Measurements from ENCODE around the gene RAD51B.

The RAD51B gene

DNA sequence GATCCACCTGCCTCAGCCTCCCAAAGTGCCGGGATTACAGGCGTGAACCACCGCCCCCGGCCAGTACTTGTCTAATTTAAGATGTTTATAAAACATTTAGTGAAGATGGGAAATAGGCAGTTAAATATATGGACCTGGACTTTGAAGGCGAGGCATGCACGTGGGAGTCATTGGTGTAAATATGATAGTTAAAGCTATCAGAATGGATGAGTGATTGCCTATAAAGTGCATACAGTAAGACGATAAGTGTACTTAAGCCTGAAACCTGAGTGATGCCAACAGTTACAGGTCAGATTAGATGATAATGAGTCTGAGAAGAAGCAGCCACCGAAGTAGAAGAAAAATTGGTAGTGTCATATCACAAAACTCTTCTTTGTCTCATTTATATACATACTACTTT is 11.5 kb downstream of the RAD51B start:
- Histone ChIP-seq H3K4me1 (ENCODE audit: control insufficient read depth in 5 of 5, insufficient read depth in 5 of 5, low read length in 5 of 5) (no peaks in the 10 kb centered on the region), H3K27me3 (ENCODE audit: control insufficient read depth in 5 of 5, insufficient read depth in 4 of 5, low read length in 5 of 5) (no peaks in the 10 kb centered on the region), H3K27ac (ENCODE audit: low read depth, low read length) (no peak overlapping the region), H3K36me3 (ENCODE audit: control insufficient read depth in 5 of 5, insufficient read depth in 5 of 5, low read length in 5 of 5) (peaks cover 2 to 7% (median 3%) of the 10 kb centered on the region in 5 donors), H3K4me3 (ENCODE audit: low read depth in 1 of 5, low read length in 5 of 5) (no peak overlapping the region), H3K9me3 (ENCODE audit: control insufficient read depth in 5 of 5, low read length in 5 of 5) (no peaks in the 10 kb centered on the region), H3K9ac (ENCODE audit: low read length in 5 of 5) (no peak overlapping the region)

DNA sequence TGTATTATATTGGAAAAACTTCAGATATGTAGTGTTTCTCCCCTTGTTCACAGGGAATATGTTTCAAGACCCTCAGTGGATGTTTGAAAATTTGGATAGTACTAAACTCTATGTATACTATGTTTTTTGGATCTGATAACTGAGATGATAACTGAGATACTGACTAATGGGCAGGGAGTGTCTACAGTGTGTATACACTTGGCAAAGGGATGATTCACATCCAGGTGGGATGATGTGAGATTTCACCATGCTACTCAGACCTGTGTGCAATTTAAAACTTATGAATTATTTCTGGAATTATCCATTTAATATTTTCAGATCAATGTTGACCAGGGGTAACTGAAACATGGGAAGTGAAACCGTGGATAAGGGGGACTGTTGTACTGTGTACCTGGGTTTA is 13.8 kb downstream of the RAD51B start:
- no peak overlapping the region for H3K9ac ChIP-seq (ENCODE audit: low read length in 5 of 5)
- no peaks in the 10 kb centered on the region for H3K4me1 ChIP-seq (ENCODE audit: control insufficient read depth in 5 of 5, insufficient read depth in 5 of 5, low read length in 5 of 5)
- H3K36me3 ChIP-seq (ENCODE audit: control insufficient read depth in 5 of 5, insufficient read depth in 5 of 5, low read length in 5 of 5), result peaks cover 0 to 4% (median 0%) of the 10 kb centered on the region in 5 donors
- H3K9me3 ChIP-seq (ENCODE audit: control insufficient read depth in 5 of 5, low read length in 5 of 5), result no peaks in the 10 kb centered on the region
- no peak overlapping the region for H3K27ac ChIP-seq (ENCODE audit: low read depth, low read length)
- no peak overlapping the region for H3K4me3 ChIP-seq (ENCODE audit: low read depth in 1 of 5, low read length in 5 of 5)
- H3K27me3 ChIP-seq (ENCODE audit: control insufficient read depth in 5 of 5, insufficient read depth in 4 of 5, low read length in 5 of 5), result no peaks in the 10 kb centered on the region

DNA sequence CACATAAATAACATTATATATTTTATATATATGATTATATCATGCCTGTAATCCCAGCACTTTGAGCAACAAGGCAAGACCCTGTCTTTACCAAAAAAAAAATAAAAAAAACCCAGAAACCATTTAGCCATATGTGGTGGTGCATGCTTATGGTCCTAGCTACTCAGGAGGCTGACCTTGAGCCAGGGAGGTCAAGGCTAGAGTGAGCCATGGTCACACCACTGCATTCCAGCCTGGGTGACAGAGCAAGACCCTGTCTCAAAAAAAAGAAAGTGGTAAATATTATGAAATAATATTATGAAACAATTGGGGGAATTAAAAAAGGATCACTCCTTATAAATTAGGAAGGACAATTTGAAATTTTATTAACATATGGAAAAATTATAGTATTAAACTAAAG is 16.0 kb downstream of the RAD51B start:
- Histone ChIP-seq H3K4me1 (ENCODE audit: control insufficient read depth in 5 of 5, insufficient read depth in 5 of 5, low read length in 5 of 5) (no peaks in the 10 kb centered on the region), H3K27ac (ENCODE audit: low read depth, low read length) (no peak overlapping the region), H3K9ac (ENCODE audit: low read length in 5 of 5) (no peak overlapping the region), H3K27me3 (ENCODE audit: control insufficient read depth in 5 of 5, insufficient read depth in 4 of 5, low read length in 5 of 5) (no peaks in the 10 kb centered on the region), H3K4me3 (ENCODE audit: low read depth in 1 of 5, low read length in 5 of 5) (no peak overlapping the region), H3K9me3 (ENCODE audit: control insufficient read depth in 5 of 5, low read length in 5 of 5) (no peaks in the 10 kb centered on the region), H3K36me3 (ENCODE audit: control insufficient read depth in 5 of 5, insufficient read depth in 5 of 5, low read length in 5 of 5) (peaks cover 0 to 4% (median 0%) of the 10 kb centered on the region in 5 donors)

DNA sequence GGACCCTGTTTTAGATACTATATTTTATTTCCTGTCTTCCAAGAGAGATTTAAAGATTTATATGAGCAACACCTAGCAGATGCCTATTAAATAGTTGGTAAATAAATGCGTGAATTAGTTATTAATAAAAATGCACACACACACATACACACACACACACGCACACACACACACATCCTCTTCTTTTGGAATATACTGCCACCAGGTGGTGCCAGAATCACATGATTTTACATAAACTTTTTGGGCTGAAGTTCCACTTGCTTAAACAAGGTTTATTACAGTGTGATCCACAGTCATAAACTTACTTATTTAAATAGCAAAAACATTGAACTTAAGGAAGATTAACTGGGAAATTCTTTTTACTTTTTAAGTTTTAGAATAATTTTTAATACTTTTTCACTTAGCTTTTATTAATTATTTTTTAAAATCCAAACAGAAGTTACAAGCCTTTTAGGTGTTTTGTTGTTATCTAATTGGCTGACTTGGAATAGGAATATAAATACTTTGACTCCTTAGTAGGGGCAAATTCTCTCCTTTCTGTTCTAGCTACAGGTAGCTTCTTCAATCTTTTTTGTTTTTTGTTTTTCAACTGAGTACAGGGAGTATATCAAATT is 17.5 kb downstream of the RAD51B start:
- Histone ChIP-seq H3K36me3 (ENCODE audit: control insufficient read depth in 5 of 5, insufficient read depth in 5 of 5, low read length in 5 of 5) (peaks cover 0 to 4% (median 0%) of the 10 kb centered on the region in 5 donors), H3K27ac (ENCODE audit: low read depth, low read length) (no peak overlapping the region), H3K9ac (ENCODE audit: low read length in 5 of 5) (no peak overlapping the region), H3K4me3 (ENCODE audit: low read depth in 1 of 5, low read length in 5 of 5) (no peak overlapping the region), H3K4me1 (ENCODE audit: control insufficient read depth in 5 of 5, insufficient read depth in 5 of 5, low read length in 5 of 5) (no peaks in the 10 kb centered on the region), H3K9me3 (ENCODE audit: control insufficient read depth in 5 of 5, low read length in 5 of 5) (no peaks in the 10 kb centered on the region), H3K27me3 (ENCODE audit: control insufficient read depth in 5 of 5, insufficient read depth in 4 of 5, low read length in 5 of 5) (no peaks in the 10 kb centered on the region)

DNA sequence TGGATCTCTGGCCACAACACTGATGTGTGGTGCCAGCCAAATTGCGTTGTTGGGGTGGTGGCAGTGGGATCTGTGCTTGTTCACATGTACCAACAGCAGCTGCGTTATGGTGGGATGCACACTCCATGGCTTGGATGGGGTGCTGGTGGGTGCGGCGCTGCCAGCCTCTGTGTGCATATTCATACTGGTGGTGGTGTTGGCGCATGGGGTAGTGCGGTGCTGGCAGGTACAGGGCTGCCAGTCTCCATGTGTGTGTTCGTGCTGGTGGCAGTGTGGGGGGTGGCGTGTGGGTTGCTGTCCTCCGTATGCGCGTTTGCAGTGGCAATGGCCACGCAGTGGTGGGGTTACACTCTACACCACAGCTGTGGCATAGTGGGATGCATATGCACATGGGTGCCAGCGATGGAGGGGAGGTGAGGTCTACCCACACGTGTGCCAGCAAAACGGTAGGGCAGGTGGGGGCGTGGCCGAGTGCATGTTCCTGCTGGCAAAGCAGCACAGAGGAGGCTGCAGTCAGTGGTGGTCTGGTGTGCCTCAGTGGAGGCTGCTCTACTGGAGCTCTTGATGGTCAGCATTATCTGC is 26.5 kb downstream of the RAD51B start:
- H3K9ac ChIP-seq (ENCODE audit: low read length in 5 of 5), result no peak overlapping the region

DNA sequence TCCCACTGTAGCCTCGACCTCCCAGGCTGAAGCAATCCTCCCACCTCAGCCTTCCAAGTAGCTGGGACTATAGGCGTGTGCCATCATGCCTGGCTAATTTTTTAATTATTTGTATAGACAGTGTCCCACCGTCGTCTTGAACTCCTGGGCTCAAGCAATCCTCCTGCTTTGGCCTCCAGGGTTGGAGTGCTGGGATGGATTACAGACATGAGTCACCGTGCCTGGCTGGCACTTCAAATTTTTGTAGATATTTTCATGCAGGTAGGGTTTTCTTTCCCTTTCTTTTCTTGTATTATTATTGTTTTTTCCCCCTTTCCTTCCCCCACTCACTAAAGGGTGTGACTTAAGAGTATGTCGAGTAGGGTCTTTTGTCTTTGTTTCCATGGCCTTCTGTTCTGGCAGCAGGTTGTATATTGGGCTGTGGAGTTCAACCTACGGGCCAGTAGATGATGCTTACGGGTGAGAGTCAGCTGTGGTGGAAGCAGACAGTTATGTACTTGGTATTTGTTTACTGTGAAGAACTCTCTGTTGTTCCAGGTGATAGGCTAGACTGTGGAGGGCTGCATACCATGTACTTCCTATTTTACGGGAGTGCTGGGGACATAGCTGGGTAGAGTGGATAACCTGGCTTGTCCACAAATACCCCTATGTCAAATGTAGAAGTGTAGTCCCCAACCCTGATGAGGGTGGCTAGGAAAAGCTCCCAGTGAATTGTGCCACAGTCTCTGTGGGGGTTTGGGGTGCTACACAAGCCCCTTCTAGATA is 30.7 kb downstream of the RAD51B start:
- H3K27me3 ChIP-seq (ENCODE audit: control insufficient read depth in 5 of 5, insufficient read depth in 4 of 5, low read length in 5 of 5), result no peaks in the 10 kb centered on the region
- no peak overlapping the region for H3K27ac ChIP-seq (ENCODE audit: low read depth, low read length)
- no peak overlapping the region for H3K9ac ChIP-seq (ENCODE audit: low read length in 5 of 5)
- peaks cover 0 to 10% (median 2%) of the 10 kb centered on the region in 5 donors for H3K9me3 ChIP-seq (ENCODE audit: control insufficient read depth in 5 of 5, low read length in 5 of 5)
- no peak overlapping the region for H3K4me3 ChIP-seq (ENCODE audit: low read depth in 1 of 5, low read length in 5 of 5)
- H3K36me3 ChIP-seq (ENCODE audit: control insufficient read depth in 5 of 5, insufficient read depth in 5 of 5, low read length in 5 of 5), result peaks cover 0 to 2% (median 0%) of the 10 kb centered on the region in 5 donors
- H3K4me1 ChIP-seq (ENCODE audit: control insufficient read depth in 5 of 5, insufficient read depth in 5 of 5, low read length in 5 of 5), result peaks cover 0 to 10% (median 0%) of the 10 kb centered on the region in 5 donors

More for the DNA sequence above, 26.5 kb downstream of the RAD51B start:
- Histone ChIP-seq H3K4me3 (ENCODE audit: low read depth in 1 of 5, low read length in 5 of 5) (no peak overlapping the region), H3K27me3 (ENCODE audit: control insufficient read depth in 5 of 5, insufficient read depth in 4 of 5, low read length in 5 of 5) (no peaks in the 10 kb centered on the region), H3K4me1 (ENCODE audit: control insufficient read depth in 5 of 5, insufficient read depth in 5 of 5, low read length in 5 of 5) (no peaks in the 10 kb centered on the region), H3K27ac (ENCODE audit: low read depth, low read length) (no peak overlapping the region), H3K36me3 (ENCODE audit: control insufficient read depth in 5 of 5, insufficient read depth in 5 of 5, low read length in 5 of 5) (peaks cover 0 to 2% (median 0%) of the 10 kb centered on the region in 5 donors), H3K9me3 (ENCODE audit: control insufficient read depth in 5 of 5, low read length in 5 of 5) (peaks cover 0 to 10% (median 2%) of the 10 kb centered on the region in 5 donors)

DNA sequence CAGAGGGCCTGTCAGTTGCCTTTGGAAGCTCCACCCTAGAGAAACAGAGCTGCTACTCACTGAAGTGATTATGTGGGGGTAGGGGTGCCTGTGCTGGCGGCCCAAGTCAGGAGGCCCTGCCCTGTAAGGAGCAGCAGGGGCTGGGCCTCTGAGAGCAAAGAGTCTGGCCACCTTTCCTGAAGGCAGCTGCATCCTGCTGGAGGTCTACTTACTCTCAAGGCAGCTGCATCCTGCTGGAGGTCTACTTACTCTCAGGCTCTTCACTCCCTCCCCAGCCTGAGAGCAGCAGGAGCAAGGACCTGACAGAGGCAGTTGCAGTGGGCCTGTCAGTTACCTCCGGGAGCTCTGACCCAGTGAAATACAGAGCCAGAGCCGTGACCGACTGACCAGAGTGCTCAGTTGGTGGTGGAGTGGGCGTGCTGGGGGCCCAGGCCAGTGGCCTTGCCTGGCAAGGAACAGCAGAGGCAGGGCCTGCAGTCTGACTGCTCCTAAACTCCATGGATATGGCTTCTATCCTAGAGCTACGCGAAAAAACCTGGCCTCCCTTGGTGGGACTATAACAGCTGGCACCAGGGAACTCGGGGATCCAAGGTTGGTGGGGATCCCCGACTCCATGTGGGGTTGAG is 32.3 kb downstream of the RAD51B start:
- Histone ChIP-seq H3K36me3 (ENCODE audit: control insufficient read depth in 5 of 5, insufficient read depth in 5 of 5, low read length in 5 of 5) (no peaks in the 10 kb centered on the region), H3K4me3 (ENCODE audit: low read depth in 1 of 5, low read length in 5 of 5) (no peak overlapping the region), H3K27ac (ENCODE audit: low read depth, low read length) (no peak overlapping the region), H3K9ac (ENCODE audit: low read length in 5 of 5) (no peak overlapping the region), H3K27me3 (ENCODE audit: control insufficient read depth in 5 of 5, insufficient read depth in 4 of 5, low read length in 5 of 5) (no peaks in the 10 kb centered on the region), H3K9me3 (ENCODE audit: control insufficient read depth in 5 of 5, low read length in 5 of 5) (peaks cover 0 to 10% (median 0%) of the 10 kb centered on the region in 5 donors), H3K4me1 (ENCODE audit: control insufficient read depth in 5 of 5, insufficient read depth in 5 of 5, low read length in 5 of 5) (peaks cover 0 to 10% (median 0%) of the 10 kb centered on the region in 5 donors)

DNA sequence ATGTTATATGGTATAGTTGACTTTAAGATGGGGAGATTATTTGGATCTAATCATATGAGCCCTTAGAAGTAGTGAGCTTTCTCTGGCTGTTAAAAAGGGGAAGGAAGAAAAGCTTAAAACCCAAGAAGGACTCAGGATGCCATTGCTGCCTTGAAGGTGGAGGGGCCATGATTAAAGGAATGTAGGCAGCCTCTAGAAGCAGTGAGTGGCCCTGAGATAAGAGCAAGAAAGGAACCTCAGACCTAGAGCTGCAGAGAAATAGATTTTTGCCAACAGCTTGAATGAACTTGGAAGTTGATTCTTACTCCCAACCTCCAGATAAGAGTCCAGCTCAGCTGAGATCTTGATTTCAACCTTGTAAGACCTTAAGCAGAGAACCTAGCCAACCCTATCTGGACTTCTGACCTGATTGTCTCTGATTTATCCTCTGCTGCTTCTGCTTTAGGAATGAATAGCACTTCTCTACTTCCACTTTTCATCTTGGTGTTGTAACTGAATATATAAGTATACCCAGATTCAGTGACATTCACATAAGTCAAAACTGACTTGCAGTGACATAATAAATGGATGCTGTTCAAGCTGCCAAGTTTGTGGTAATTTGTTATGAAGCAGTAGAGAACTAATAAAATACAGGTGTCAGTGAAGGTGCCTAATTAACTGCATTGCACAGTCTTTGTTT is 33.5 kb downstream of the RAD51B start:
- Histone ChIP-seq H3K4me1 (ENCODE audit: control insufficient read depth in 5 of 5, insufficient read depth in 5 of 5, low read length in 5 of 5) (peaks cover 0 to 10% (median 0%) of the 10 kb centered on the region in 5 donors), H3K36me3 (ENCODE audit: control insufficient read depth in 5 of 5, insufficient read depth in 5 of 5, low read length in 5 of 5) (no peaks in the 10 kb centered on the region), H3K9me3 (ENCODE audit: control insufficient read depth in 5 of 5, low read length in 5 of 5) (peaks cover 0 to 7% (median 0%) of the 10 kb centered on the region in 5 donors), H3K4me3 (ENCODE audit: low read depth in 1 of 5, low read length in 5 of 5) (no peak overlapping the region), H3K9ac (ENCODE audit: low read length in 5 of 5) (no peak overlapping the region), H3K27me3 (ENCODE audit: control insufficient read depth in 5 of 5, insufficient read depth in 4 of 5, low read length in 5 of 5) (no peaks in the 10 kb centered on the region), H3K27ac (ENCODE audit: low read depth, low read length) (no peak overlapping the region)

DNA sequence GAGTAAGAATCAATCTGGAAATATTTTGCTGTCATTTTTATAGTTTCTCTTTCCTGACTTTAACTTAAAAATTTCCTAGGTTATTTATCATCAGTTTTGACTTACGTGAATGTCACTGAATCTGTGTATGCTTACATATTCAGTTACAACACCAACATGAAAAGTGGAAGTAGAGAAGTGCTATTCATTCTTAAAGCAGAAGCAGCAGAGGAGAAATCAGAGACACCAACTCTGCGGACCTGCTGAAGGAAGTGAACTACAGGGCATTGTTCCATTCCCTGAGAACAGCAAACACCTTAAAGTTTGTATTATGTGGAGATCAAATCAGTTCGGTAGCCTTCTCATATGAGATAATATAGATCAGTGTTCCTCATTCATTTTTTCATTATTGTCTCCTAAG is 34.1 kb downstream of the RAD51B start:
- no peaks in the 10 kb centered on the region for H3K27me3 ChIP-seq (ENCODE audit: control insufficient read depth in 5 of 5, insufficient read depth in 4 of 5, low read length in 5 of 5)
- H3K27ac ChIP-seq (ENCODE audit: low read depth, low read length), result no peak overlapping the region
- H3K36me3 ChIP-seq (ENCODE audit: control insufficient read depth in 5 of 5, insufficient read depth in 5 of 5, low read length in 5 of 5), result no peaks in the 10 kb centered on the region
- no peak overlapping the region for H3K4me3 ChIP-seq (ENCODE audit: low read depth in 1 of 5, low read length in 5 of 5)
- peaks cover 0 to 14% (median 0%) of the 10 kb centered on the region in 5 donors for H3K4me1 ChIP-seq (ENCODE audit: control insufficient read depth in 5 of 5, insufficient read depth in 5 of 5, low read length in 5 of 5)
- H3K9ac ChIP-seq (ENCODE audit: low read length in 5 of 5), result no peak overlapping the region
- H3K9me3 ChIP-seq (ENCODE audit: control insufficient read depth in 5 of 5, low read length in 5 of 5), result peaks cover 0 to under 1% (median 0%) of the 10 kb centered on the region in 5 donors
